ENCODE measurements around the gene NGDN. TPM values are rescaled to one million over a fixed set of nuclear protein-coding genes. Genes with fewer than 3 reads are reported as not detected.
A peak's percentile ranks its signal among the peaks of the same experiment; 100 is the strongest.
"Not testable (repeated sequence)": the region's sequence is repeated elsewhere in the genome, so short reads cannot be mapped to it uniquely, and the experiment has no call there.

The NGDN gene
- total RNA-seq (2014; rRNA removed; shearing (Covaris generic)): 61.6 and 63.6 TPM in 2 replicates
- polyA plus RNA-seq (2015; cell fraction: cytosol; rRNA removed): 40.9 and 41.2 TPM in 2 replicates
- 77.7 and 86.7 TPM in 2 replicates for polyA plus RNA-seq (2015; cell fraction: nucleus; rRNA removed)

- peak; percentile 100 for DNase-seq (ENCODE audit: low read depth, low spot score)
- in situ Hi-C loops (cut with HindIII; ENCODE audit: low pct_unique_long_range_greater_than_20kb, low sequenced_read_pairs): no loop called here
Observed at GRCh38 chr14:23469127-23469905, at the start of gene NGDN. TSS of gene NGDN (plus strand) at chr14:23469703. CDS start at chr14:23469716, 13 bp downstream.

GRCh38 chr14:23421594-23421993 is 47.9 kb upstream of the NGDN start:
- in situ Hi-C loops (cut with HindIII; ENCODE audit: low pct_unique_long_range_greater_than_20kb, low sequenced_read_pairs): no loop called here
- no peak for DNase-seq (ENCODE audit: low read depth, low spot score)

- in situ Hi-C loops (cut with HindIII; ENCODE audit: low pct_unique_long_range_greater_than_20kb, low sequenced_read_pairs): no loop called here
- DNase-seq (ENCODE audit: low read depth, low spot score): no peak
Observed at GRCh38 chr14:23423657-23424056, 45.8 kb upstream of the NGDN start.

- in situ Hi-C loops (cut with HindIII; ENCODE audit: low pct_unique_long_range_greater_than_20kb, low sequenced_read_pairs): no loop called here
- no peak for DNase-seq (ENCODE audit: low read depth, low spot score)
Observed at GRCh38 chr14:23425169-23425568, 44.3 kb upstream of the NGDN start.

- DNase-seq (ENCODE audit: low read depth, low spot score); in situ Hi-C loops (cut with HindIII; ENCODE audit: low pct_unique_long_range_greater_than_20kb, low sequenced_read_pairs): not testable (repeated sequence)
Observed at GRCh38 chr14:23425798-23426197, 43.7 kb upstream of the NGDN start.

- in situ Hi-C loops (cut with HindIII; ENCODE audit: low pct_unique_long_range_greater_than_20kb, low sequenced_read_pairs): no loop called here
- DNase-seq (ENCODE audit: low read depth, low spot score): no peak
Observed at GRCh38 chr14:23428686-23429495, 40.6 kb upstream of the NGDN start.

GRCh38 chr14:23430016-23430722 is 39.3 kb upstream of the NGDN start:
- in situ Hi-C loops (cut with HindIII; ENCODE audit: low pct_unique_long_range_greater_than_20kb, low sequenced_read_pairs): no loop called here
- DNase-seq (ENCODE audit: low read depth, low spot score): no peak

GRCh38 chr14:23430723-23431085 is 38.8 kb upstream of the NGDN start:
- in situ Hi-C loops (cut with HindIII; ENCODE audit: low pct_unique_long_range_greater_than_20kb, low sequenced_read_pairs): no loop called here
- DNase-seq (ENCODE audit: low read depth, low spot score): no peak

- DNase-seq (ENCODE audit: low read depth, low spot score): no peak
- in situ Hi-C loops (cut with HindIII; ENCODE audit: low pct_unique_long_range_greater_than_20kb, low sequenced_read_pairs): no loop called here
Observed at GRCh38 chr14:23431486-23431885, 38.0 kb upstream of the NGDN start.

- in situ Hi-C loops (cut with HindIII; ENCODE audit: low pct_unique_long_range_greater_than_20kb, low sequenced_read_pairs): no loop called here
- DNase-seq (ENCODE audit: low read depth, low spot score): no peak
Observed at GRCh38 chr14:23432102-23432925, 37.2 kb upstream of the NGDN start.

GRCh38 chr14:23432946-23433345 is 36.6 kb upstream of the NGDN start:
- DNase-seq (ENCODE audit: low read depth, low spot score): no peak
- in situ Hi-C loops (cut with HindIII; ENCODE audit: low pct_unique_long_range_greater_than_20kb, low sequenced_read_pairs): no loop called here

GRCh38 chr14:23433457-23433856 is 36.0 kb upstream of the NGDN start:
- in situ Hi-C loops (cut with HindIII; ENCODE audit: low pct_unique_long_range_greater_than_20kb, low sequenced_read_pairs): no loop called here
- DNase-seq (ENCODE audit: low read depth, low spot score): no peak

GRCh38 chr14:23434488-23435222 is 34.8 kb upstream of the NGDN start:
- DNase-seq (ENCODE audit: low read depth, low spot score): no peak
- in situ Hi-C loops (cut with HindIII; ENCODE audit: low pct_unique_long_range_greater_than_20kb, low sequenced_read_pairs): no loop called here

- no peak for DNase-seq (ENCODE audit: low read depth, low spot score)
- in situ Hi-C loops (cut with HindIII; ENCODE audit: low pct_unique_long_range_greater_than_20kb, low sequenced_read_pairs): no loop called here
Observed at GRCh38 chr14:23435543-23436326, 33.8 kb upstream of the NGDN start, which contains the start of gene MYH7. TSS of gene MYH7 (minus strand) at chr14:23435660. CDS start at chr14:23433732, 1,928 bp downstream.

GRCh38 chr14:23436327-23437132 is 33.0 kb upstream of the NGDN start:
- DNase-seq (ENCODE audit: low read depth, low spot score): no peak
- in situ Hi-C loops (cut with HindIII; ENCODE audit: low pct_unique_long_range_greater_than_20kb, low sequenced_read_pairs): no loop called here

All from SK-MEL-5 (cell line).